H1 (cell line): ENCODE measurements around the gene MEI1. TPM values are rescaled to one million over a fixed set of nuclear protein-coding genes. Genes with fewer than 3 reads are reported as not detected.

Experiments
- CTCF ChIA-PET: fragments of 300-600 bp; sonication (Branson Sonifier 250); formaldehyde crosslinking; loops from one replicate; lab custom pipeline; 2021; ENCODE audit not compliant: partially characterized antibody; lab: Charles Lee
- POLR2A ChIA-PET: fragments of 300-600 bp; sonication (Branson Sonifier 250); formaldehyde crosslinking; loops from one replicate; lab custom pipeline; 2021; ENCODE audit warnings: inconsistent platforms; ENCODE audit not compliant: partially characterized antibody; lab: Charles Lee
- DNase-seq, 2 experiments: peaks; one replicate each; pipeline versions ENCODE4 v3.0.0 to v3.0.0-alpha.2; 2010 to 2022; ENCODE audit warnings: low spot score in 2 of 2, low read depth in 1 of 2, mixed read lengths in 1 of 2
- FAIRE-seq: peaks from 2 replicates; lab custom pipeline; 2011; peaks lifted over from hg19 to GRCh38; lab: Jason Lieb, UNC
- H2AFZ ChIP-seq: 2 replicates; pipeline ENCODE4 v1.8.1; 2012; ENCODE audit warnings: low read length, inconsistent platforms
- H2AK5ac ChIP-seq: 2 replicates; pipeline ENCODE4 v1.6.1; 2013; ENCODE audit warnings: low read depth, low read length
- H2BK120ac ChIP-seq: replicated peaks from 2 replicates; pipeline ENCODE3; 2013; ENCODE audit warnings: low read depth, low read length, inconsistent platforms
- H2BK12ac ChIP-seq: 2 replicates; pipeline ENCODE4 v1.6.1; 2013; ENCODE audit warnings: low read depth, low read length
- H2BK15ac ChIP-seq: 2 replicates; pipeline ENCODE4 v1.6.1; 2013; ENCODE audit warnings: low read length
- H2BK20ac ChIP-seq: 2 replicates; pipeline ENCODE4 v1.6.1; 2013; ENCODE audit warnings: low read length
- H2BK5ac ChIP-seq: 2 replicates; pipeline ENCODE4 v1.6.1; 2013; ENCODE audit warnings: low read depth, low read length
- H3K14ac ChIP-seq: 2 replicates; pipeline ENCODE4 v1.6.1; 2013; ENCODE audit warnings: inconsistent platforms; ENCODE audit not compliant: insufficient read length
- H3K18ac ChIP-seq: 2 replicates; pipeline ENCODE4 v1.6.1; 2013; ENCODE audit warnings: low read length; ENCODE audit errors: extremely low read depth
- H3K23ac ChIP-seq: 2 replicates; pipeline ENCODE4 v1.6.1; 2013; ENCODE audit warnings: inconsistent platforms; ENCODE audit not compliant: insufficient read length
- H3K23me2 ChIP-seq: 2 replicates; pipeline ENCODE4 v1.6.1; 2013; ENCODE audit warnings: low read depth, low read length
- H3K27ac ChIP-seq: 2 replicates; pipeline ENCODE4 v1.6.1; 2011; ENCODE audit warnings: low read depth, low read length, inconsistent platforms
- H3K27me3 ChIP-seq, 4 experiments: replicated peaks in 1 of 4; 1 replicate in 1 of 4; 2 replicates in 3 of 4; pipeline versions ENCODE4 v1.6.1 to v1.8.1; 2011 to 2013; ENCODE audit warnings: low read length in 3 of 4, mild to moderate bottlenecking in 3 of 4, inconsistent platforms in 2 of 4, mixed read lengths in 2 of 4, moderate library complexity in 1 of 4; ENCODE audit not compliant: control insufficient read depth in 3 of 4, insufficient read depth in 3 of 4; ENCODE audit errors: extremely low read depth in 1 of 4
- H3K36me3 ChIP-seq, 4 experiments: 2 replicates each; pipeline versions ENCODE4 v1.6.1 to v1.8.1; 2011 to 2013; ENCODE audit warnings: mild to moderate bottlenecking in 4 of 4, low read length in 3 of 4, moderate library complexity in 2 of 4, control low read depth in 1 of 4, inconsistent platforms in 1 of 4; ENCODE audit not compliant: insufficient read depth in 4 of 4, control insufficient read depth in 2 of 4
- H3K4ac ChIP-seq: replicated peaks from 2 replicates; pipeline ENCODE3; 2013; ENCODE audit warnings: low read length, low read depth, mixed read lengths, inconsistent platforms; ENCODE audit not compliant: insufficient read length
- H3K4me1 ChIP-seq, 4 experiments: replicated peaks in 1 of 4; 1 replicate in 1 of 4; 2 replicates in 3 of 4; pipeline versions ENCODE4 v1.6.1 to v1.8.1; 2011 to 2013; ENCODE audit warnings: low read length in 3 of 4, inconsistent platforms in 2 of 4, mixed read lengths in 1 of 4; ENCODE audit not compliant: insufficient read depth in 4 of 4, control insufficient read depth in 3 of 4
- H3K4me2 ChIP-seq, 2 experiments: 2 replicates each; pipeline versions ENCODE4 v1.6.1 to v1.8.1; 2011 to 2013; ENCODE audit warnings: low read depth in 2 of 2, low read length in 2 of 2, control low read depth in 1 of 2, inconsistent platforms in 1 of 2, mild to moderate bottlenecking in 1 of 2; ENCODE audit not compliant: insufficient read depth in 1 of 2
- H3K4me3 ChIP-seq, 4 experiments: fragments of 200-600, 300-600 bp in 1 of 4; sonication (generic), shearing (Covaris generic), sonication (Bioruptor Twin) in 1 of 4; 2 replicates each; pipeline versions ENCODE4 v1.5.1 to v1.8.1; 2011 to 2016; ENCODE audit warnings: low read length in 4 of 4, low read depth in 3 of 4, control low read depth in 2 of 4, inconsistent platforms in 2 of 4, mild to moderate bottlenecking in 2 of 4, mixed read lengths in 1 of 4, moderate library complexity in 1 of 4; ENCODE audit not compliant: insufficient read depth in 2 of 4; ENCODE audit errors: extremely low read depth in 1 of 4
- H3K56ac ChIP-seq: replicated peaks from 2 replicates; pipeline ENCODE3; 2013; ENCODE audit warnings: low read depth, mild to moderate bottlenecking, mixed read lengths, low read length, inconsistent platforms; ENCODE audit not compliant: insufficient read length
- H3K79me1 ChIP-seq: 2 replicates; pipeline ENCODE4 v1.6.1; 2013; ENCODE audit warnings: low read depth, low read length, control low read depth
- H3K79me2 ChIP-seq, 2 experiments: 2 replicates each; pipeline versions ENCODE4 v1.6.1 to v1.8.1; 2012 to 2013; ENCODE audit warnings: low read length in 2 of 2, mild to moderate bottlenecking in 2 of 2, inconsistent platforms in 1 of 2; ENCODE audit not compliant: insufficient read depth in 2 of 2, control insufficient read depth in 1 of 2
- H3K9ac ChIP-seq, 4 experiments: replicated peaks in 1 of 4; 1 replicate in 1 of 4; 2 replicates in 3 of 4; pipeline versions ENCODE4 v1.6.1 to v1.8.1; 2011 to 2013; ENCODE audit warnings: low read depth in 3 of 4, low read length in 3 of 4, control low read depth in 2 of 4, mild to moderate bottlenecking in 2 of 4, moderate library complexity in 2 of 4, inconsistent platforms in 1 of 4; ENCODE audit errors: extremely low read depth in 1 of 4
- H3K9me3 ChIP-seq, 2 experiments: 2 replicates each; pipeline versions ENCODE4 v1.6.1 to v1.8.1; 2012 to 2013; ENCODE audit warnings: mild to moderate bottlenecking in 2 of 2, moderate library complexity in 2 of 2, control low read depth in 1 of 2, inconsistent platforms in 1 of 2, low read depth in 1 of 2, low read length in 1 of 2, mixed read lengths in 1 of 2; ENCODE audit not compliant: insufficient read depth in 2 of 2
- H4K20me1 ChIP-seq, 2 experiments: replicated peaks in 1 of 2; 2 replicates each; pipeline versions ENCODE3 to v1.8.1; 2011 to 2013; ENCODE audit warnings: inconsistent platforms in 2 of 2, low read length in 2 of 2, mild to moderate bottlenecking in 1 of 2; ENCODE audit not compliant: insufficient read depth in 2 of 2, control insufficient read depth in 1 of 2
- H4K5ac ChIP-seq: 2 replicates; pipeline ENCODE4 v1.6.1; 2013; ENCODE audit warnings: low read length, low read depth, mixed read lengths, inconsistent platforms; ENCODE audit not compliant: insufficient read length
- H4K8ac ChIP-seq: 2 replicates; pipeline ENCODE4 v1.8.0; 2013; ENCODE audit warnings: mild to moderate bottlenecking, moderate library complexity, low read length, inconsistent platforms; ENCODE audit not compliant: insufficient read depth; ENCODE audit errors: extremely low read depth
- H4K91ac ChIP-seq: replicated peaks from 2 replicates; pipeline ENCODE3; 2013; ENCODE audit warnings: low read length, mixed read lengths, inconsistent platforms; ENCODE audit not compliant: insufficient read length
- BACH1 ChIP-seq: IDR thresholded peaks from 2 replicates; pipeline ENCODE4 v1.6.1; 2012; ENCODE audit warnings: low read length, improper control_type of control experiment
- GABPA ChIP-seq: IDR thresholded peaks from 2 replicates; pipeline ENCODE4 v1.6.1; 2011; ENCODE audit warnings: mild to moderate bottlenecking, low read length, moderate library complexity, borderline replicate concordance; ENCODE audit not compliant: insufficient read depth
- NRF1 ChIP-seq: IDR thresholded peaks from 2 replicates; pipeline ENCODE4 v1.6.1; 2011; ENCODE audit warnings: mild to moderate bottlenecking, low read depth, low read length, improper control_type of control experiment
- SAP30 ChIP-seq: fragments of 300-600 bp; sonication (generic); IDR thresholded peaks from 2 replicates; pipeline ENCODE4 v1.7.1; 2012; ENCODE audit warnings: low read length, moderate library complexity, mild to moderate bottlenecking, inconsistent platforms; ENCODE audit not compliant: insufficient read depth, insufficient replicate concordance
- SP2 ChIP-seq: IDR thresholded peaks from 2 replicates; pipeline ENCODE4 v1.6.1; 2012; ENCODE audit warnings: mild to moderate bottlenecking, low read length, inconsistent platforms
- WGBS, 2 experiments: shearing (Covaris generic) in 1 of 2; methylation state at CpG; one replicate each; pipeline versions ENCODE4 v1.1.6 to v1.1.7; 2013 to 2015; ENCODE audit warnings: low lambda C conversion rate in 2 of 2, mixed read lengths in 2 of 2, inconsistent platforms in 1 of 2, low coverage in 1 of 2, missing lambda C conversion rate in 1 of 2; ENCODE audit not compliant: insufficient replicate concordance in 2 of 2, insufficient coverage in 1 of 2, insufficient read length in 1 of 2; ENCODE audit errors: extremely low coverage in 1 of 2, missing lambda C conversion rate in 1 of 2; 5-methylcytosine and 5-hydroxymethylcytosine counted together
- long read RNA-seq, 2 experiments: library from RNA in 1 of 2; library from capped mRNA in 1 of 2; stranded (forward); transcript quantifications; one replicate each; pipeline ENCODE4 v2.0.0, GENCODE V29; 2021; ENCODE audit warnings: inconsistent platforms in 1 of 2
- polyA minus RNA-seq, 3 experiments: library from RNA; depleted of rRNA, polyadenylated mRNA; stranded (reverse); fragments of >200 nt; gene quantifications; 1 replicate in 2 of 3; 2 replicates in 1 of 3; pipeline ENCODE4 v1.2.3, GENCODE V29; 2011
- polyA plus RNA-seq, 7 experiments: library from polyadenylated mRNA; depleted of rRNA in 3 of 7; stranded (reverse) in 5 of 7; unstranded in 2 of 7; fragments of >200 nt in 5 of 7; fragments of 200-250 nt in 2 of 7; gene quantifications; 1 replicate in 5 of 7; 2 replicates in 1 of 7; 4 replicates in 1 of 7; pipeline versions ENCODE4 v1.2.1 to v1.2.3, GENCODE V29; 2011 to 2013; ENCODE audit warnings: missing spikeins in 2 of 7, mixed read lengths in 2 of 7
- total RNA-seq: library from RNA; stranded (reverse); fragmentation: NEBNext Ultra II Directional; extraction: Animal tissue kit (Norgen Biotek cat#: 25700); gene quantifications from 2 replicates; pipeline ENCODE4 v1.2.1, GENCODE V29; 2021
- TF ChIP-seq, protein P1 (sequence below): IDR thresholded peaks from 2 replicates; pipeline ENCODE4 v1.6.1; 2012; ENCODE audit warnings: inconsistent platforms
- TF ChIP-seq, protein P2 (sequence below): IDR thresholded peaks from 2 replicates; pipeline ENCODE4 v1.6.1; 2012; ENCODE audit warnings: inconsistent platforms

Gene MEI1
- total RNA-seq (0.36 and 0.54 TPM in 2 replicates), polyA plus RNA-seq (2011; rRNA removed) (0.27 and 0.38 TPM in 2 replicates), polyA minus RNA-seq (2011; rRNA and poly(A)+ RNA removed) (0.19 and 0.32 TPM in 2 replicates)
- 0.23 TPM for polyA plus RNA-seq (2011; cell fraction: cytosol; rRNA removed)
- 1.1 TPM for polyA plus RNA-seq (2011; cell fraction: nucleus; rRNA removed)
- 0.20 to 1.1 TPM (median 0.63 TPM) in 4 replicates for polyA plus RNA-seq (2012, experiment 1 of 2)
- polyA plus RNA-seq (2012, experiment 2 of 2): 0.04 TPM
- polyA plus RNA-seq (2013, experiment 1 of 2): 0.18 TPM
- 0.28 TPM for polyA plus RNA-seq (2013, experiment 2 of 2)
- polyA minus RNA-seq (2011; cell fraction: cytosol; rRNA and poly(A)+ RNA removed): not detected
- 0.60 TPM for polyA minus RNA-seq (2011; cell fraction: nucleus; rRNA and poly(A)+ RNA removed)
- long read RNA-seq, experiment 1, partial matches to known transcripts: 0 of 1 reads
- long read RNA-seq, experiment 1, other reads (novel, unspliced or antisense): 1 of 1 reads
- long read RNA-seq, experiment 2: 0 reads

DNA sequence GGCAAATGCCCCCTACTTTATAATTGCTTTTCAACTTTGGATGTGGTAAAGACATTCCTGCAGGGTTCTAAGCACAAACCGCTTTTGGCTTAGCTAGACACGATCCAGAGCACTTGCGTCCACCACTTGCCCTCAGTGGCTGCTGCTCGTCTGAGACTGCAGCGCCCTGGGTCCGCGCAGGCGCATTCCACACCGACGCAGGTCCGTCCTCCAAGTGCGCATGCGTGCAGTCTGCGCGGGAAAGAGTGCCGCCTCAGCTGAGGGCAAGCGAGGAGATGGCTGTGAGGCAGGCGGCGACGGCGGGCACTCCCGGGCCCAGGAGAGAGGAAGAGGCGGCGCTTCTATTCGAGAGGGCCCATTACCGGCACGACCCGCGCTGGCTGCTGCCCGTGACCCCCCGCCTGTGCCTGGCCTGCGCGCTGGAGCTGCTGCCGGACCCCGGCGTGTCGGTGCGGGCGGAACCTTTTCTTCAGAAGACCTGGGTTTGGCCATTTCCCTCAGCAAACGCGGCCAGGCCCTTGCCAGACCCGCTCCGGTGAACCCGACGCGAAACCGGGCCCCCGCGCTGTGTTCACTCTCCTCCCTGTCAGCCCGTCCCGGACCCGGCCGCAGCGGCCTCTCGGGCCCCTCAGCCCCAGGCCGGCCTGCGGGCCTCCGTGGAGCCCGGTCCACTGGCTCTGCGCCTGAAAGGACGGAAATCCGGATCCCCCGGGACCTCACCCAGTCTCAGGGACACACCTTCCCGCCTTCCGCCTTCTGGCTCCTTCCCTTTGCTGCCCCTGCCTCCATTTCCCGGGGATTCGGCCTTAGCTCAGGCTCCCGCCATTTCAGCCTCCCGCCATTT, at the start of gene MEI1:
MEI1 (plus strand) TSS at position 240 of the 844 bp plus-strand sequence; CDS start at position 276, 36 bp downstream.
- Histone ChIP-seq H3K23me2 (0 out of 2 replicates have a peak, but pooled peaks cover 2% of the 10 kb centered on the region), H2BK5ac (no peak within 1 kb of the TSS), H2AK5ac (no peak within 1 kb of the TSS), H3K27me3 (peaks cover 0 to 10% (median 6%) of the 10 kb centered on the region in 4 experiments; a peak in 6 of 7 replicates), H2BK15ac (no peak within 1 kb of the TSS), H3K79me2 (no peaks in the 10 kb centered on the region), H3K4me3 (no peak within 1 kb of the TSS), H3K9me3 (peaks cover 0 to 7% of the 10 kb centered on the region in 2 experiments; a peak in 1 of 4 replicates), H3K23ac (no peak within 1 kb of the TSS), H2AFZ (no peak within 1 kb of the TSS), H3K9ac (no peak within 1 kb of the TSS), H3K27ac (no peak within 1 kb of the TSS), H4K8ac (peak within 1 kb of the TSS; percentile 75), H4K5ac (no peak within 1 kb of the TSS), H2BK20ac (no peak within 1 kb of the TSS), H2BK12ac (no peak within 1 kb of the TSS), H3K4me1 (peaks cover 0 to 6% (median 4%) of the 10 kb centered on the region in 4 experiments; a peak in 5 of 7 replicates), H4K91ac (no peak within 1 kb of the TSS), H3K79me1 (no peaks in the 10 kb centered on the region), H3K4ac (no peak within 1 kb of the TSS), H3K56ac (no peak within 1 kb of the TSS), H4K20me1 (peaks cover 0 to 2% of the 10 kb centered on the region in 2 experiments), H3K36me3 (no peaks in the 10 kb centered on the region), H2BK120ac (no peak within 1 kb of the TSS), H3K18ac (no peak within 1 kb of the TSS), H3K4me2 (no peak within 1 kb of the TSS), H3K14ac (no peak within 1 kb of the TSS)
- DNase-seq (peak; percentile 38 to 75), FAIRE-seq (no peak)
- TF ChIP-seq SAP30 (no peak), BACH1 (no peak), GABPA (no peak), SP2 (no peak), NRF1 (peak; percentile 23; the same call in 1 of the 2 replicates)
- TF ChIP-seq, protein P1, sequence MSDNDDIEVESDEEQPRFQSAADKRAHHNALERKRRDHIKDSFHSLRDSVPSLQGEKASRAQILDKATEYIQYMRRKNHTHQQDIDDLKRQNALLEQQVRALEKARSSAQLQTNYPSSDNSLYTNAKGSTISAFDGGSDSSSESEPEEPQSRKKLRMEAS: peak; percentile 99
- TF ChIP-seq, protein P2, sequence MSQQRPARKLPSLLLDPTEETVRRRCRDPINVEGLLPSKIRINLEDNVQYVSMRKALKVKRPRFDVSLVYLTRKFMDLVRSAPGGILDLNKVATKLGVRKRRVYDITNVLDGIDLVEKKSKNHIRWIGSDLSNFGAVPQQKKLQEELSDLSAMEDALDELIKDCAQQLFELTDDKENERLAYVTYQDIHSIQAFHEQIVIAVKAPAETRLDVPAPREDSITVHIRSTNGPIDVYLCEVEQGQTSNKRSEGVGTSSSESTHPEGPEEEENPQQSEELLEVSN: peak; percentile 100
- CTCF ChIA-PET: interaction anchor here (0.7 to 3.9 kb wide), 12 partner anchors 12 to 245 kb away, joined by 3 to 36 read pairs (median 16); partner anchors contain the start of genes SNU13, SREBF2 and TNFRSF13C
- 83% methylated on average over 35 of the region's 69 CpGs; no CpG with 5 or more reads in 1 of the 2 experiments for WGBS, 2 experiments
- POLR2A ChIA-PET: interaction anchor here (1.2 to 1.4 kb wide), 2 partner anchors 18 to 41 kb away, joined by 3 read pairs; no protein-coding TSS in a partner anchor
